ENCODE results near the gene SCN1B.

The SCN1B gene

GRCh38 chr19:35073516-35073915, 43.2 kb downstream of the SCN1B start:
- Histone ChIP-seq H3K27ac (ENCODE audit: extremely low read depth, low read depth, low read length) (no peak overlapping the region), H3K4me1 (ENCODE audit: control insufficient read depth, insufficient read depth, low read length) (peaks cover 3% of the 10 kb centered on the region), H3K4me3 (ENCODE audit: low read depth, low read length) (no peak overlapping the region), H3K9me3 (ENCODE audit: control insufficient read depth, insufficient read depth, low read depth, low read length) (peaks cover 7% of the 10 kb centered on the region), H3K36me3 (ENCODE audit: control insufficient read depth in 2 of 2, insufficient read depth in 1 of 2, low read length in 2 of 2) (no peaks in the 10 kb centered on the region)
- TF ChIP-seq WT1 (tag by site-specific recombination; IDR thresholded peaks at IDR 0.05) (no peak), MEIS1 (CRISPR knock-in tag; IDR thresholded peaks at IDR 0.05; ENCODE audit: borderline replicate concordance) (no peak), ZNF561 (tag by site-specific recombination; IDR thresholded peaks at IDR 0.05; ENCODE audit: borderline replicate concordance) (no peak), SP7 (tag by site-specific recombination; IDR thresholded peaks at IDR 0.05) (no peak), HOXA7 (CRISPR knock-in tag; IDR thresholded peaks at IDR 0.05; ENCODE audit: borderline replicate concordance) (no peak), ZNF548 (tag by site-specific recombination; IDR thresholded peaks at IDR 0.05) (no peak)
- TF ChIP-seq, protein P1, sequence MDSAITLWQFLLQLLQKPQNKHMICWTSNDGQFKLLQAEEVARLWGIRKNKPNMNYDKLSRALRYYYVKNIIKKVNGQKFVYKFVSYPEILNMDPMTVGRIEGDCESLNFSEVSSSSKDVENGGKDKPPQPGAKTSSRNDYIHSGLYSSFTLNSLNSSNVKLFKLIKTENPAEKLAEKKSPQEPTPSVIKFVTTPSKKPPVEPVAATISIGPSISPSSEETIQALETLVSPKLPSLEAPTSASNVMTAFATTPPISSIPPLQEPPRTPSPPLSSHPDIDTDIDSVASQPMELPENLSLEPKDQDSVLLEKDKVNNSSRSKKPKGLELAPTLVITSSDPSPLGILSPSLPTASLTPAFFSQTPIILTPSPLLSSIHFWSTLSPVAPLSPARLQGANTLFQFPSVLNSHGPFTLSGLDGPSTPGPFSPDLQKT (IDR thresholded peaks at IDR 0.05; ENCODE audit: borderline replicate concordance, low read depth, low read length) = no peak
- TF ChIP-seq, protein P2, sequence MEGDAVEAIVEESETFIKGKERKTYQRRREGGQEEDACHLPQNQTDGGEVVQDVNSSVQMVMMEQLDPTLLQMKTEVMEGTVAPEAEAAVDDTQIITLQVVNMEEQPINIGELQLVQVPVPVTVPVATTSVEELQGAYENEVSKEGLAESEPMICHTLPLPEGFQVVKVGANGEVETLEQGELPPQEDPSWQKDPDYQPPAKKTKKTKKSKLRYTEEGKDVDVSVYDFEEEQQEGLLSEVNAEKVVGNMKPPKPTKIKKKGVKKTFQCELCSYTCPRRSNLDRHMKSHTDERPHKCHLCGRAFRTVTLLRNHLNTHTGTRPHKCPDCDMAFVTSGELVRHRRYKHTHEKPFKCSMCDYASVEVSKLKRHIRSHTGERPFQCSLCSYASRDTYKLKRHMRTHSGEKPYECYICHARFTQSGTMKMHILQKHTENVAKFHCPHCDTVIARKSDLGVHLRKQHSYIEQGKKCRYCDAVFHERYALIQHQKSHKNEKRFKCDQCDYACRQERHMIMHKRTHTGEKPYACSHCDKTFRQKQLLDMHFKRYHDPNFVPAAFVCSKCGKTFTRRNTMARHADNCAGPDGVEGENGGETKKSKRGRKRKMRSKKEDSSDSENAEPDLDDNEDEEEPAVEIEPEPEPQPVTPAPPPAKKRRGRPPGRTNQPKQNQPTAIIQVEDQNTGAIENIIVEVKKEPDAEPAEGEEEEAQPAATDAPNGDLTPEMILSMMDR (tag by site-specific recombination; IDR thresholded peaks at IDR 0.05) = no peak
- TF ChIP-seq, protein P3, sequence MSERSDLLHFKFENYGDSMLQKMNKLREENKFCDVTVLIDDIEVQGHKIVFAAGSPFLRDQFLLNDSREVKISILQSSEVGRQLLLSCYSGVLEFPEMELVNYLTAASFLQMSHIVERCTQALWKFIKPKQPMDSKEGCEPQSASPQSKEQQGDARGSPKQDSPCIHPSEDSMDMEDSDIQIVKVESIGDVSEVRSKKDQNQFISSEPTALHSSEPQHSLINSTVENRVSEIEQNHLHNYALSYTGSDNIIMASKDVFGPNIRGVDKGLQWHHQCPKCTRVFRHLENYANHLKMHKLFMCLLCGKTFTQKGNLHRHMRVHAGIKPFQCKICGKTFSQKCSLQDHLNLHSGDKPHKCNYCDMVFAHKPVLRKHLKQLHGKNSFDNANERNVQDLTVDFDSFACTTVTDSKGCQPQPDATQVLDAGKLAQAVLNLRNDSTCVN (tag by site-specific recombination; optimal IDR thresholded peaks at IDR 0.05) = no peak
- ChIA-PET POLR2A (no interaction called here), CTCF (interaction anchor here (1.2 to 1.3 kb wide), 2 partner anchors 18 to 29 kb away, joined by 4 to 6 read pairs; no protein-coding TSS in a partner anchor)

DNA sequence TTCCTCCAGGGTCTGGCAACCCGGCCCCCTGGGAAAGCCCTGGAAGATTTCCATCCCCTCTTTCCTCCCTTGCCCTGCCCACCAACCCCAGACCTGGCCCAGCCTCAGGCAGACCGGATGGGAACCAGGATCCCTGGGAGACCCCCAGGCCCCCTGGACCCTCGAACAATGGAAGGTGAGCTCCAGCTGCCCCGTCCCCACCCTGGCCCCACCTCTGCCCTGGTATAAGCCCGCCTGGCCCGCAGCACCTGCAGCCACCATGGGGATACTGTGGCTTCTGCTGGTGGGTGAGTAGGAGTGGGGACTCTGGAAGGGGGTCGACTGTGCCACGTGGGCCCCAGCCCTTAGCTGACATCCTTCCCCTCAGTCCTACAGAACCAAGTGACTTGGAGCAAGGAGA, 43.7 kb downstream of the SCN1B start:
- ChIA-PET CTCF (interaction anchor here (0.6 to 1.4 kb wide), 6 partner anchors 14 to 31 kb away, joined by 3 to 6 read pairs (median 5); no protein-coding TSS in a partner anchor), POLR2A (no interaction called here)
- Histone ChIP-seq H3K27ac (ENCODE audit: extremely low read depth, low read depth, low read length) (no peak overlapping the region), H3K4me3 (ENCODE audit: low read depth, low read length) (no peak overlapping the region), H3K9me3 (ENCODE audit: control insufficient read depth, insufficient read depth, low read depth, low read length) (peaks cover 7% of the 10 kb centered on the region), H3K4me1 (ENCODE audit: control insufficient read depth, insufficient read depth, low read length) (no peaks in the 10 kb centered on the region), H3K36me3 (ENCODE audit: control insufficient read depth in 2 of 2, insufficient read depth in 1 of 2, low read length in 2 of 2) (no peaks in the 10 kb centered on the region)
- TF ChIP-seq KLF7 (tag by site-specific recombination; IDR thresholded peaks at IDR 0.05; ENCODE audit: borderline replicate concordance) = no peak

DNA sequence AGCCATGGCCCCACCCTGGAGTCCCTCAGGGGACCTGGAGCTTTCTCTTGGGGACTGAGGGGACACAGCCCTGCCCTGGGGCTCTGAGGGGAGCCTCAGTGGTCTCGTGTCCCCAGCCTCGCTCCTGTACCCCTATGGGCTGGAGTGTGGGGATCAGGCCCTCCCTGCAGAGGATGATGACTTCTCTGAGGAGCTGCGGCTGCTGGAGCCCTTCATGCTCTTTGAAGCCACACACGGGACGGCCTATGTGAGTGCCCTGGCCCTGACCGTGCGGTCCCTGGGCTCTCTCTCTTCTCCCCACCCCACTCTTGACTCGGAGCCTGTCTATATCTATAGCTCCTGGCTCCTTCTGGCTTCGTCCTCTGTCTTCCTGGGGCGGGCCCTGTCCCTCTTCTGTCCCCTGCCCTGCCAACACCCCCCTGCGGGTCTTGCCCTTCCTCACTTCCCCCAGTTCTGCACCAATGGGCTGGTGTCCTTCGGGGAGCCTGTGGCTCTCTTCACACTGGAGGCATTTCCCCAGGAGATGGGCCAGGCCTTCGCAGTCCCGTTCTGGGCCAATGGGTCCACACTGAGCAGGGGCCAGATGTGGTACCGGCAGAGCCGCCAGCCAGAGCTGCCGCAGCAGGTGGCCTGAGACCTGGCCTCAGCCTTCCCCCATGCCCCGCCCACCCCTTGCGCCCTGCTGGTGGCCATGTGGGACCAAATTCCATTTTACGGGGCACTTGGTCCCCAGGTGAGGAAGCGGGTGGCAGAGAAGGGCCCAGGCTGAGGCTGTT, 44.3 kb downstream of the SCN1B start:
- peaks cover 7% of the 10 kb centered on the region for H3K9me3 ChIP-seq (ENCODE audit: control insufficient read depth, insufficient read depth, low read depth, low read length)
- TF ChIP-seq, protein P4, sequence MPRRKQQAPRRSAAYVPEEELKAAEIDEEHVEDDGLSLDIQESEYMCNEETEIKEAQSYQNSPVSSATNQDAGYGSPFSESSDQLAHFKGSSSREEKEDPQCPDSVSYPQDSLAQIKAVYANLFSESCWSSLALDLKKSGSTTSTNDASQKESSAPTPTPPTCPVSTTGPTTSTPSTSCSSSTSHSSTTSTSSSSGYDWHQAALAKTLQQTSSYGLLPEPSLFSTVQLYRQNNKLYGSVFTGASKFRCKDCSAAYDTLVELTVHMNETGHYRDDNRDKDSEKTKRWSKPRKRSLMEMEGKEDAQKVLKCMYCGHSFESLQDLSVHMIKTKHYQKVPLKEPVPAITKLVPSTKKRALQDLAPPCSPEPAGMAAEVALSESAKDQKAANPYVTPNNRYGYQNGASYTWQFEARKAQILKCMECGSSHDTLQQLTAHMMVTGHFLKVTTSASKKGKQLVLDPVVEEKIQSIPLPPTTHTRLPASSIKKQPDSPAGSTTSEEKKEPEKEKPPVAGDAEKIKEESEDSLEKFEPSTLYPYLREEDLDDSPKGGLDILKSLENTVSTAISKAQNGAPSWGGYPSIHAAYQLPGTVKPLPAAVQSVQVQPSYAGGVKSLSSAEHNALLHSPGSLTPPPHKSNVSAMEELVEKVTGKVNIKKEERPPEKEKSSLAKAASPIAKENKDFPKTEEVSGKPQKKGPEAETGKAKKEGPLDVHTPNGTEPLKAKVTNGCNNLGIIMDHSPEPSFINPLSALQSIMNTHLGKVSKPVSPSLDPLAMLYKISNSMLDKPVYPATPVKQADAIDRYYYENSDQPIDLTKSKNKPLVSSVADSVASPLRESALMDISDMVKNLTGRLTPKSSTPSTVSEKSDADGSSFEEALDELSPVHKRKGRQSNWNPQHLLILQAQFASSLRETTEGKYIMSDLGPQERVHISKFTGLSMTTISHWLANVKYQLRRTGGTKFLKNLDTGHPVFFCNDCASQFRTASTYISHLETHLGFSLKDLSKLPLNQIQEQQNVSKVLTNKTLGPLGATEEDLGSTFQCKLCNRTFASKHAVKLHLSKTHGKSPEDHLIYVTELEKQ (tag by site-specific recombination; IDR thresholded peaks at IDR 0.05; ENCODE audit: borderline replicate concordance) = no peak
- TF ChIP-seq REPIN1 (tag by site-specific recombination; IDR thresholded peaks at IDR 0.05; ENCODE audit: low read depth) (no peak), HOXA7 (CRISPR knock-in tag; IDR thresholded peaks at IDR 0.05; ENCODE audit: borderline replicate concordance) (no peak), ZNF140 (tag by site-specific recombination; IDR thresholded peaks at IDR 0.05) (no peak), ZNF843 (tag by site-specific recombination; IDR thresholded peaks at IDR 0.05) (no peak), ZNF664 (tag by site-specific recombination; IDR thresholded peaks at IDR 0.05) (no peak), MEIS1 (CRISPR knock-in tag; IDR thresholded peaks at IDR 0.05; ENCODE audit: borderline replicate concordance) (no peak), ZNF248 (tag by site-specific recombination; IDR thresholded peaks at IDR 0.05) (no peak), ZNF768 (tag by site-specific recombination; IDR thresholded peaks at IDR 0.05) (no peak), YY2 (tag by site-specific recombination; IDR thresholded peaks at IDR 0.05) (no peak), ZNF48 (tag by site-specific recombination; IDR thresholded peaks at IDR 0.05) (no peak), ZNF2 (tag by site-specific recombination; IDR thresholded peaks at IDR 0.05) (no peak)
- no peaks in the 10 kb centered on the region for H3K36me3 ChIP-seq (ENCODE audit: control insufficient read depth in 2 of 2, insufficient read depth in 1 of 2, low read length in 2 of 2)
- H3K27ac ChIP-seq (ENCODE audit: extremely low read depth, low read depth, low read length) = no peak overlapping the region
- ChIA-PET POLR2A (no interaction called here), CTCF (interaction anchor here (0.6 to 1.4 kb wide), 7 partner anchors 13 to 98 kb away, joined by 3 to 6 read pairs (median 5); no protein-coding TSS in a partner anchor)
- no peaks in the 10 kb centered on the region for H3K4me1 ChIP-seq (ENCODE audit: control insufficient read depth, insufficient read depth, low read length)
- no peak overlapping the region for H3K4me3 ChIP-seq (ENCODE audit: low read depth, low read length)

Measured in HEK293 (cell line).